ENCODE data around the gene APBA2.

APBA2 gene

GRCh38 chr15:29127506-29128430 is 242.0 kb downstream of the APBA2 start:
- H3K4me3 ChIP-seq (ENCODE audit: low read depth, low read length): no peak overlapping the region
- in situ Hi-C loops (cut with HindIII; ENCODE audit: low sequenced_read_pairs): no loop called here
- no peak for DNase-seq (ENCODE audit: low read depth)
- TF ChIP-seq CTCF (IDR thresholded peaks at IDR 0.05; ENCODE audit: low read depth, low read length, missing control alignments): no peak

GRCh38 chr15:29128671-29129070 is 242.9 kb downstream of the APBA2 start:
- in situ Hi-C loops (cut with HindIII; ENCODE audit: low sequenced_read_pairs): no loop called here
- no peak for DNase-seq (ENCODE audit: low read depth)
- no peak for TF ChIP-seq CTCF (IDR thresholded peaks at IDR 0.05; ENCODE audit: low read depth, low read length, missing control alignments)
- H3K4me3 ChIP-seq (ENCODE audit: low read depth, low read length): no peak overlapping the region

- TF ChIP-seq CTCF (IDR thresholded peaks at IDR 0.05; ENCODE audit: low read depth, low read length, missing control alignments): no peak
- in situ Hi-C loops (cut with HindIII; ENCODE audit: low sequenced_read_pairs): no loop called here
- H3K4me3 ChIP-seq (ENCODE audit: low read depth, low read length): no peak overlapping the region
- DNase-seq (ENCODE audit: low read depth): no peak
Measured at GRCh38 chr15:29129221-29129620, 243.4 kb downstream of the APBA2 start.

GRCh38 chr15:29129926-29130325 is 244.2 kb downstream of the APBA2 start:
- no peak for TF ChIP-seq CTCF (IDR thresholded peaks at IDR 0.05; ENCODE audit: low read depth, low read length, missing control alignments)
- in situ Hi-C loops (cut with HindIII; ENCODE audit: low sequenced_read_pairs): no loop called here
- H3K4me3 ChIP-seq (ENCODE audit: low read depth, low read length): no peak overlapping the region
- DNase-seq (ENCODE audit: low read depth): no peak

GRCh38 chr15:29130476-29130875 is 244.7 kb downstream of the APBA2 start:
- no peak for DNase-seq (ENCODE audit: low read depth)
- TF ChIP-seq CTCF (IDR thresholded peaks at IDR 0.05; ENCODE audit: low read depth, low read length, missing control alignments): no peak
- H3K4me3 ChIP-seq (ENCODE audit: low read depth, low read length): no peak overlapping the region
- in situ Hi-C loops (cut with HindIII; ENCODE audit: low sequenced_read_pairs): no loop called here

DNA sequence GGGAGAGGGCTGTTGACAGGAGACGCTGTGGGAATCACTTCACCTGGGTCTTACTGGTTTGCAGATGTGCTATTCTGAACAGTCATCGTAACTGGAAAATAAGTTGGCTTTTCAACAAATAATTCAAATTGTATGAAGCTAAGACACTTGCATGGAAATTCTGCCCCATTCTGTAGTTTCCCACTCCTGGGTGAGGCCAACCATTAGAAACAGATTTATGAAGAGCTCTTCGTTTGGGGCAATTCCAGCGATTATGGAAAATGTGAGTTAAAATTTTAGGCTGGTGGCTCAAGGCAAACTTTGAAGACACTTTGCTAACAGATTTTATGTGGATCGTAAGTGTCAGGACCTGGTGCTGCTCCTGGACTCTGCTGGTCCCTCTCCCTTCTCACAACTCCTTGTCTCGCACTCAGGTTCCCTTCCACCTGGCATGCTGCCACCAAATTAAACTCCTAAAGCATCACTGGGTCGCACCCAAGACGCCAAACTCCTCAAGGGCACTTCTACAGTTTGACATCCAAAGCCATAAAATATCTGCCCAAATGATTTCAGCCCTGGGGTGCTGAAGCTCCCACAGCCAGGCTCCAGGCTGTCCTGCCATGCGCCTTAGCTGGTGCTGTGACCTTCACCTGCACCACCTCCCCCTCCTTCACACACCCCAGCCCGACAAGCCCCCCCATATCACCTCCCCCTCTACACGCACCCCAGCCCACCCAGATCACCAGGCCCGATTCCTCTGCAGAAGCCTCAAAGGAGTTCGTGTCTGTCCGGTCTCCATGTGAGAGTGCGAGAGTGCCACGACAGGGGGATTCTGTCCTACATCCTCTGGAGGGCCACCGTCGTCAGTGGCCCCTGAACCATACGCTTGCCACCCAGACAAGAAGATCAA is 245.4 kb downstream of the APBA2 start:
- TF ChIP-seq CTCF (IDR thresholded peaks at IDR 0.05; ENCODE audit: low read depth, low read length, missing control alignments): no peak
- in situ Hi-C loops (cut with HindIII; ENCODE audit: low sequenced_read_pairs): no loop called here
- no peak overlapping the region for H3K4me3 ChIP-seq (ENCODE audit: low read depth, low read length)

More for the DNA sequence above, 245.4 kb downstream of the APBA2 start:
- DNase-seq (ENCODE audit: low read depth): no peak
